Measurements from ENCODE around the gene HLA-DQB2. TPM values are rescaled to one million over a fixed set of nuclear protein-coding genes. Genes with fewer than 3 reads are reported as not detected.

HLA-DQB2 gene
- total and polyA plus RNA-seq, 9 of the 15 experiments (the other 6 are each of a cell fraction or from before 2014, with no cell fraction given) = not detected

GRCh38 chr6:32764048-32764447 is 716 bp upstream of the HLA-DQB2 start:
- H3K9me1 ChIP-seq (ENCODE audit: control insufficient read depth, insufficient read depth, low read length) = no peaks in the 10 kb centered on the region
- in situ Hi-C loops (cut with MboI) = no loop called here
- TF ChIP-seq SRF (CRISPR knock-in tag; IDR thresholded peaks at IDR 0.05) (no peak), POLR2AphosphoS5 (IDR thresholded peaks at IDR 0.05; ENCODE audit: control insufficient read depth, insufficient read depth, low read depth, low read length) (no peak), SAFB (IDR thresholded peaks at IDR 0.05; ENCODE audit: borderline replicate concordance, low read depth, low read length) (no peak), ZFP1 (CRISPR knock-in tag; IDR thresholded peaks at IDR 0.05) (no peak), ZBED1 (IDR thresholded peaks at IDR 0.05) (no peak), CC2D1A (IDR thresholded peaks at IDR 0.05) (no peak), DMBX1 (CRISPR knock-in tag; IDR thresholded peaks at IDR 0.05; ENCODE audit: borderline replicate concordance) (no peak), ZFPM2 (CRISPR knock-in tag; IDR thresholded peaks at IDR 0.05) (no peak), ZBTB9 (CRISPR knock-in tag; IDR thresholded peaks at IDR 0.05) (no peak), TGIF2 (CRISPR knock-in tag; IDR thresholded peaks at IDR 0.05) (no peak), BRD4 (IDR thresholded peaks at IDR 0.05) (no peak), ZSCAN29 (IDR thresholded peaks at IDR 0.05) (no peak), MIER1 (IDR thresholded peaks at IDR 0.05; ENCODE audit: low read depth) (no peak)
- no peak overlapping the region for H2AFZ ChIP-seq (ENCODE audit: low read depth, low read length)
- DNase-seq (ENCODE audit: extremely low read depth in 1 of 4, low spot score in 3 of 4) = no peak
- CTCF ChIA-PET (ENCODE audit: low intra/inter-chr PET ratio) = no interaction called here
- no peak overlapping the region for H3K9ac ChIP-seq (ENCODE audit: insufficient read depth in 1 of 2, low read depth in 2 of 2, low read length in 2 of 2)
- H3K79me2 ChIP-seq (ENCODE audit: control insufficient read depth, insufficient read depth, low read length) = no peaks in the 10 kb centered on the region
- H3K4me3 ChIP-seq = no peak overlapping the region
- no peaks in the 10 kb centered on the region for H3K36me3 ChIP-seq (ENCODE audit: control insufficient read depth, insufficient read depth, low read length)
- H4K20me1 ChIP-seq (replicated peaks; ENCODE audit: control insufficient read depth, insufficient read depth, low read length) = no peaks in the 10 kb centered on the region
- H3K4me1 ChIP-seq (replicated peaks in 1 of 2; ENCODE audit: control insufficient read depth in 2 of 2, insufficient read depth in 2 of 2, low read length in 2 of 2) = peaks cover 0 to 8% of the 10 kb centered on the region in 2 experiments; a peak in 1 of 5 replicates
- no TSS peak for BruUV-seq (replicated peaks)
- H3K27me3 ChIP-seq (ENCODE audit: control insufficient read depth in 2 of 2, insufficient read depth in 2 of 2, low read length in 2 of 2) = peaks cover 19 to 36% of the 10 kb centered on the region in 2 experiments; a peak in 3 of 5 replicates
- no peaks in the 10 kb centered on the region for H3K9me3 ChIP-seq (replicated peaks; ENCODE audit: control insufficient read depth, insufficient read depth, low read depth, low read length)
- no peak for FAIRE-seq
- POLR2A ChIA-PET = interaction anchor here (0.7 kb wide), 1 partner anchor 127 kb away, joined by 3 read pairs; no protein-coding TSS in a partner anchor
- 0% methylated on average over 1 of the region's 1 CpG for WGBS (ENCODE audit: insufficient coverage, low coverage, missing lambda C conversion rate)
- no peak overlapping the region for H3K4me2 ChIP-seq (ENCODE audit: insufficient read depth, low read length)
- ATAC-seq = no peak
- intact Hi-C loops (cut with micrococcal nuclease) = no loop called here
- no peak overlapping the region for H3K27ac ChIP-seq (ENCODE audit: extremely low read depth, low read depth, low read length)
